ENCODE results near the gene CREBRF. TPM values are rescaled to one million over a fixed set of nuclear protein-coding genes. Genes with fewer than 3 reads are reported as not detected.
A peak's percentile ranks its signal among the peaks of the same experiment; 100 is the strongest.

The CREBRF gene
- total and polyA plus RNA-seq, 9 of the 15 experiments (the other 6 are each of a cell fraction or from before 2014, with no cell fraction given): 1.1 to 4.9 (median 2.9) TPM

GRCh38 chr5:173057062-173057924 lies 1.1 kb downstream of the CREBRF start (continued):
- no peak for TF ChIP-seq CTCFL (IDR thresholded peaks at IDR 0.05; ENCODE audit: borderline replicate concordance, insufficient read depth, low read depth, low read length, poor library complexity, severe bottlenecking)
- no peak for TF ChIP-seq RBM14 (IDR thresholded peaks at IDR 0.05; ENCODE audit: borderline replicate concordance, insufficient read depth, low read depth, low read length)
- no peak for TF ChIP-seq NFIC (IDR thresholded peaks at IDR 0.05)
- TF ChIP-seq ZKSCAN1 (IDR thresholded peaks at IDR 0.05; ENCODE audit: low read depth, low read length): peak; percentile 43; the same call in 1 of the 2 replicates
- TF ChIP-seq VEZF1 (CRISPR knock-in tag; IDR thresholded peaks at IDR 0.05): peak; percentile 83
- peak; percentile 45; the same call in 1 of the 2 replicates for TF ChIP-seq ZBTB9 (CRISPR knock-in tag; IDR thresholded peaks at IDR 0.05)
- no peak for TF ChIP-seq IFI16 (CRISPR knock-in tag; IDR thresholded peaks at IDR 0.05)
- TF ChIP-seq PML (IDR thresholded peaks at IDR 0.05; ENCODE audit: low read length): peak; percentile 25; the same call in 1 of the 2 replicates
- TF ChIP-seq SP1 (CRISPR knock-in tag; IDR thresholded peaks at IDR 0.05): peak; percentile 96
- 0 out of 2 replicates have a peak, but pooled peaks have one; percentile 57 for TF ChIP-seq ZFPM2 (CRISPR knock-in tag; IDR thresholded peaks at IDR 0.05)
- peak; percentile 76 for TF ChIP-seq GABPA (tag; conservative IDR thresholded peaks at IDR 0.05; ENCODE audit: low read depth)
- TF ChIP-seq SUPT5H (IDR thresholded peaks at IDR 0.05): peak; percentile 75; the same call in 1 of the 2 replicates
- no peak for TF ChIP-seq TFAM (CRISPR knock-in tag; conservative IDR thresholded peaks at IDR 0.05)
- no peak for TF ChIP-seq ZNF311 (CRISPR knock-in tag; IDR thresholded peaks at IDR 0.05)
- TF ChIP-seq LEF1 (IDR thresholded peaks at IDR 0.05): no peak; the same call in 1 of the 2 replicates
- TF ChIP-seq YY1 (IDR thresholded peaks at IDR 0.05; ENCODE audit: borderline replicate concordance in 1 of 3, control insufficient read depth in 1 of 3, extremely low read depth in 1 of 3, insufficient read depth in 3 of 3, insufficient read length in 1 of 3, insufficient replicate concordance in 2 of 3, low read depth in 1 of 3, low read length in 2 of 3): peak; percentile 64 to 92 (median 91)
- TF ChIP-seq DNMT1 (IDR thresholded peaks at IDR 0.05): no peak
- no peak for TF ChIP-seq PHB2 (IDR thresholded peaks at IDR 0.05; ENCODE audit: low read depth)
- TF ChIP-seq CBX5 (IDR thresholded peaks at IDR 0.05; ENCODE audit: borderline replicate concordance, low read depth): no peak
- TF ChIP-seq TRIM28 (IDR thresholded peaks at IDR 0.05): peak; percentile 77; the same call in 1 of the 2 replicates
- TF ChIP-seq ZNF134 (CRISPR knock-in tag; conservative IDR thresholded peaks at IDR 0.05): no peak
- no peak for TF ChIP-seq MTF1 (CRISPR knock-in tag; IDR thresholded peaks at IDR 0.05; ENCODE audit: borderline replicate concordance)
- peak; percentile 19 for TF ChIP-seq SMAD1 (IDR thresholded peaks at IDR 0.05; ENCODE audit: low read depth, low read length, partially characterized antibody)
- TF ChIP-seq NRF1 (conservative IDR thresholded peaks at IDR 0.05 in 1 of 2, IDR thresholded peaks at IDR 0.05 in 1 of 2): peak; percentile 25 to 51; a peak in 2 of 4 replicates
